GM10847 (cell line): ENCODE data around the gene S100A10.

Experiments
- POLR2A ChIP-seq: IDR thresholded peaks from 2 replicates; pipeline ENCODE4 v1.6.1; 2011; ENCODE audit not compliant: insufficient read length; ENCODE audit errors: extremely low read depth

S100A10 gene

DNA sequence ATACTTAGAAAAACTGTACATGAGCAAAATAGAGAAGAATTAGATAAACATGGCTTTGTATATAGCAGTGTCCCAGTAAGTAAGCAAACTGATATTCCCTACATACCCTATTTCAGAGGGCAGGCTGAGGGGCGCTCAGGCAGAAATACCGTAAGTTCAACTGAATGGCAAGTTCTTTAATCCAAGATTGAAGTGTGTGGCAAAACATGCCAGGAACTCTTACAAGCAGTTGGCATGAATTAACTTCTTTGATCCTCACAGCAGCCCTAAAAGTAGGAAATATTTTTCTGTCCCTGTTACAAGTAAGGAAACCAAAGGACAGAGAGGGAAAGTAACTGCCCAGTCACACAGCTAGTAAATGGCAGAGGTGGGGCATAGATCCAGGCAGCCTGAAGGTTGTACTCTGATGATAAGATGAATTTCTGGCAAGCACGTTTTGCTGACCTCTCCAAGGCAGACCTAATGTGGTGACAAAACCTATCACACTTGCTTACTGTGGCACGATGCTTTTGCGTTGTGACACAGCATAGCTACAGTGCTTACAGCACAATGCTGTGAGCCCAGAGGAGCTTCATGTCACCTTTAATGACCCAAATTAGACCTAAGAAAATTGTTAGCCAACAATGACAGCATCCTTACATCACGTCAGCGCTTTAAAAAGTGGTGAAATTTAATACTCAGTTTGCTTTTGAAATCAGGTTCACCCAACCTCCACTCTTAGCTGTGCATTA, 49.4 kb downstream of the S100A10 start:
- no peak for TF ChIP-seq POLR2A

DNA sequence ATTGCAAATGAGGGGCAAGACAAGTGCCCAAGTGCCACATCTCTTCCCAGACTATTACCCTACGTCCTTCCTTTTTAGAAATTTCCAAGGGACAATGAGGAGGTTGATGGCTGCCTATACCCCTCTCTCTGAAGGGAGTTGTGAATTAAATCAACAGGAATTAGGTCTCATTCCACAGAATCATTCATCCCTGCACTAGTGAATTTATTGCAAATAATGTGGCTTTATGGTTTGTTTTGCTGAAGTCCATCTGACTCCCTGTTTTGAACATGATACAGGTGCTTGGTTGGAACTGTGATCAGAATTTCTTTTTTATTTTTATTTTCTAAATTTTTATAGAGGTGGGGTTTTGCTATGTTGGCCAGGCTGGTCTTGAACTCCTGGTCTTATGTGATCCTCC, 50.1 kb downstream of the S100A10 start:
- no peak for TF ChIP-seq POLR2A

DNA sequence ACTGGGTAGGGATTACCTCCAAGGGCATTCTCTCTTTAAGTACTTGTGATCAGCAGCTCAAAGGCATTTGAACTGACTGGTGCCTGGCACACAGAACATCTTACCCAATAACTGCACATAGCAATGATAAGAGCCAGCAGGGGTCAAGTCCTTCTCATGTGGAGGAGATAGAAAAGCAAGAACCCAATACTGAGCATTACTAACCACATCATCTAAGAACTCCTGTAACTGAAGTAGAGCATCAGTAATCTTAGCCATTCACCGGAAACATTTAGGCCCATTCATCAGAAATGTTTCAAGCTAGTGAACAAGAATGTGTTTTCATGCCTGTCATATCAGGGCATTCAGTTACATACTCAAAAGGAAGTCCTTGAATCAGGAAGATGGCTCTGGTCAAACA, 50.8 kb downstream of the S100A10 start:
- no peak for TF ChIP-seq POLR2A

DNA sequence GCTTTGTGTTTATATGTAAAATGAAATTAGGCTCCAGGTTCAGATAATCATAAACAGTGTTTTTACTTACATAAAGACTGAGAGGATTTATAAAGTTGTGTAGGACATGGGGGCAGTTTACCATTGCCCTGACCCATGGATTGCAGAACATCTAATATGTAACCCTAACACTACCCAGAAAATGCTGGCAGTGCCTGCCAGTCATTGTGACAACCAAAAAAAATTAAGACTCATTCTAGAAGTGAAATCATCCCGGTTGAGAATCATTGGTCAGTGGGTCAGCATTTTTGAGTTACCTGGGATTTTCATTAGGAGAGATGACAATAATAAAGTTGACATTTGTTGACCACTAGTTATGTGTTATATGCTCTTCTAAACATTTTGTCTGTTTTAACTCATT, 53.1 kb downstream of the S100A10 start:
- TF ChIP-seq POLR2A: no peak

DNA sequence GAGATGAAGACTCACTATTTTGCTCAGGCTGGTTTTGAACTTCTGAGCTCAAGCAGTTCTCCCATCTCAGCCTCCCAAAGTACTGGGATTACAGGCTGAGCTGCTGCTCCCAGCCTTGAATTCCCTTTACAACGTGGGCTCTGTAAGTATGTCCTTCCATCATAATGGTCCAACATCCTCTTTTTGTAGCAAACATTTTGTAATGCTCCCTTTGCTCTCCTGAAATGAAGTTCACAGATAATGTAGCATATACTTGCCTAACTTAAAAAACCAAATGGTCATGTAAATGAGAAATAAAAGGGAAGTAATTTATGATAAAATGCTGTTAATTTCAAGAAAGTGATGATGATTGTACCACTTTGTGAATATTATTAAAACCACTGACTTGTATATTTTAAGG, 53.9 kb downstream of the S100A10 start:
- no peak for TF ChIP-seq POLR2A

DNA sequence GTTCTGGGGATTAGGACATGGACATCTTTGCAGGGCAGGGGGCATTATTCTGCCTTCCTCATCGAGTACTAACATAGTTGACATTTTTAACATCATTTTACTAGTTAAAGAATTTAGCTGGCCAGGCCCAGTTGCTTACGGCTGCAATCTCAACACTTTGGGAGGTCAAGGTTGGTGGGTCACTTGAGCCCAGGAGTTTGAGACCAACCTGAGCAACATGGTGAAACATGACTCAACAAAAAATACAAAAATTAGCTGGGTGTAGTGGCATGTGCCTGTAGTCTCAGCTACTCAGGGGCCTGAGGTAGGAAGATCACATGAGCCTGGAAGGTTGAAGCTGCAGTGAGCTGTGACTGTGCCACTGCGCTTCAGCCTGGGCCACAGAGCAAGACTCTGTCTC, 54.5 kb downstream of the S100A10 start:
- no peak for TF ChIP-seq POLR2A

DNA sequence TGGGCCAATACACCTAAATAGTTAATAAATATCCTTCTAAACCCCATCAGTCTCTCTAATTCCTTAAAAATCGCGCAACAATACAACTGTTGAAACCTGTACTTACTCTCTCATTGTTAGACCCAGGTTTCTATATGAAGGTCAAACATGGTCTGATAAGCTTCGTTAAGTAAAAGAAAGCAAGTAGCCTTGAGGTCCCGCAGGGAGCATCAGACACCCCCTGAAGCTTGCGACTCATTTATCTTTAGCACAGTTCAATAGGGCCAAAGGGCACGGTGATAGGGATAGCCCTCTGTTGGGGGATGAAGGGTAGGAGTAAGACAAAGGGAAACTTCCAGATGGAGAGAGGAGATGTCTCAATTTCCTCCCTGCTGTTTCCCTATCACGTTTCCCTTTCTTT, 57.0 kb downstream of the S100A10 start:
- no peak for TF ChIP-seq POLR2A

DNA sequence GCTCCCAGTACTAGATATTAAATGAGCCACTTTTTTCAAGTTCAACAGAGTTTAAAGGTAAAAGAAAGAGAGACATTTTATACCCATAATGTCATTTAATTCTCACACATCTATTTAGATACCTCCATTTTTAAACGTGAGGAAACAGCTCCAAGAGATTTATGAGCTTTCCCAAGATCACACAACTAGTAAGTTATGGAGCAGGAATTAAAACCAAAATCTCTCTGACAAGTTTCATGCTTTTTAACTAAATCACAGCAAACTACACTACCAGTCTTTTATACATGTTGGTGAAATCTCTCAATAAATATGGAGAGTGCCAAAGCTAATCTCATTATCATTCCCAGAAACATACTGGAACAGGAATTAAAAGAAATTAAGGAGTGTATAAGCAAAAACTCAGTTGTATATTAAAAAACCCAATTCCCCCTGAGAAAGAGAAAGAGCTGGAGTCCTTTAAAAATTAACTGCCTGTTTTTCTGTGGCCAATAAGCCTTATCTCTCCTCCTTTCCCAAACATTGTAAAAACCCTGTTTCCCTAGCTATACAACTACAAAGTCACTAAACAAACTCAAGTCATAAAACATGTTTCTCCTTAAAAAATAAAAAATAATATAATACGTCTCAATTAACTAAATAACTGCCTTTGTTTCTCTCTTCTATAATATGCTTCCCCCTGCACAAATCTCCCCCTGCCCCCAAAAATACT, 57.6 kb downstream of the S100A10 start:
- no peak for TF ChIP-seq POLR2A

DNA sequence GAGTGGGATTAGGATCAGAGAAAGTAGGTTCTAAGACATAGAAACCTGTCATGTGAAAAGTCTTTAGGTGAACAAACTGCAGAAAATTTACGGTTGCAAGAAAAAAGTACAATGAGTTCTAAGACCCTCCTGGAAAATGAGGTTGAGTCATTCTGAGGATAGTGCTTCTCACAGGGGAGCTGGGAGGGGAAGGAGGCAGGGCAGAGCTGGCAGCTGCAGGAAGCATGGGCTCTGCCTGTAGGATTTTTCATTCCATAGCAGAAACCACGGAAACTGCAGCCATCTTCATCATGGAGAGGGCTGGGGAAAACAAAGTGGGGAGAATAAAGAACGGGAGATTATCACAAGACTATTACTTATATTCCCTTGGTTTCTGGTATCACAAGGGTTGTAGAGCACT, 58.5 kb downstream of the S100A10 start:
- TF ChIP-seq POLR2A: no peak

DNA sequence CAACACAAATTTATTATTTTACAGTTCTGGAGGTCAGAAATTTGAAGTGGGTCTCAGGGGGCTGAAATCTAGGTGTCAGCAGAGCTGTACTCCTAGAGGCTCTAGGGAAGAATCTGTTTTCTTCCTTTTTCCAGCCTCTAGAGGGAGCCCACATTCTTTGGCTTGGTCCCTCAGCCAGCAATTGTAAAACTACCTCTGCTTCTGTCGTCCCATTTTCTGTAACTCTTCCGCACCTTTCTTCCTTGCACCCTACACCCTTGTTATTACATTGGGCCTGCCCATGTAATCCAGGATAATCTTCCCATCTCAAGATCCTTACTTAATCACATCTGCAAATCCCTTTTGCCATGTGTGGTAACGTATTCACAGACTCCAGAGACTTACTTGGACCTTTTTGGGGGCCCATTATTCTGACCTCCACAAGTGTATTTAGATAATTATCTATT, 59.6 kb downstream of the S100A10 start:
- TF ChIP-seq POLR2A: no peak
